Measurements from ENCODE around the gene USP47.

- no peak for TF ChIP-seq CTCF (IDR thresholded peaks at IDR 0.05)
- no peak for TF ChIP-seq POLR2AphosphoS5 (IDR thresholded peaks at IDR 0.05)
Observed at GRCh38 chr11:11839718-11840117, 2.1 kb upstream of the USP47 start.
